Epithelial cell of alveolus of lung (primary cell): ENCODE measurements around the gene OR4F15. TPM values are rescaled to one million over a fixed set of nuclear protein-coding genes. Genes with fewer than 3 reads are reported as not detected.

ENCODE experiments used
- total RNA-seq: library from RNA; depleted of rRNA; stranded (reverse); fragments of >200 nt; gene quantifications from 2 replicates; pipeline ENCODE4 v1.2.1, GENCODE V29; 2015

OR4F15 gene, protein sequence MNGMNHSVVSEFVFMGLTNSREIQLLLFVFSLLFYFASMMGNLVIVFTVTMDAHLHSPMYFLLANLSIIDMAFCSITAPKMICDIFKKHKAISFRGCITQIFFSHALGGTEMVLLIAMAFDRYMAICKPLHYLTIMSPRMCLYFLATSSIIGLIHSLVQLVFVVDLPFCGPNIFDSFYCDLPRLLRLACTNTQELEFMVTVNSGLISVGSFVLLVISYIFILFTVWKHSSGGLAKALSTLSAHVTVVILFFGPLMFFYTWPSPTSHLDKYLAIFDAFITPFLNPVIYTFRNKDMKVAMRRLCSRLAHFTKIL
- total RNA-seq: not detected in 2 replicates

DNA sequence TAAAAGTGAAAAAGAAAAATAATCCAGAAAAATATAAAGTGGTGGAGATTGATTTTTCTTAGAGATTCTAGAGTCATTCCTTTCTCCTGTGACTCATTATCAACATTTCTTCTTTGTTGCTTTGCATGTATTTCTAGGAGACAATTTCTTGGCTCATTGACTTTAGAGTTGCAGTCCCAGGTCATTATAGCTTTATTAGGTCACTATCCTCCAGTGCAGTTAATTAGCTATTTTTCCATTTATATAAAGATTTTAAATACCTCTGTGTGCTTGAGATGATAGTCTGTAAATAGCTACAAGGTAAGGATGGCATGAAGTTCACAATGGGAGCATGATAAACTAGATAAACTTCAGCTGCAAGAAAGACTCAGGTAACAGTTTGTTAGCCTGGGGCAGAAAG is at the start of gene OR4F15:
OR4F15 (plus strand) TSS at position 301 of the 400 bp plus-strand sequence. CDS start 5,985 bp downstream, outside the sequence.

DNA sequence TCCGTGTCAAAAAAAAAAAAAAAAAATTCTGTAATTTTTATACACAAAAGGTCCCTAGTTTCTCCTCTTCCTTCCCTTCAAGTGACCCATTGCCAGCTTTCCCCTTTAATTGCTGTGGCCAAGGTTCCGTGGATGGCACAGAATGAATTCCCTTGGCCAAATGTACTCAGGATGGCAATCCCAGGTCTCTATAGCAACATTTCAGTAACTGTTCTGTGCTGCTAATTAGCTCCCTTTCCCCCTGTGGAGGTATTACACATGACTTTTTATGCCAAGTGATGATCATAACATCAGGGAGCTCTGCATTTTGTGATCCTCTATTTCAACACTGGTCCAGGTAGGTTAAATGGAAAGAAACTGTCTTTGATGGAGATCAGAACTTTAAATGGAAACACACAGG is 8.8 kb upstream of the OR4F15 start, which contains the start of gene OR4F6:
OR4F6 (plus strand) TSS at position 301 of the 400 bp plus-strand sequence. CDS start 2,211 bp downstream, outside the sequence.

Other genes starting within 250 kb of the OR4F15 start
- 29.1 and 58.9 TPM in 2 replicates for gene TM2D3, start 159.8 kb upstream of the OR4F15 start, total RNA-seq
- 4.9 and 13.8 TPM in 2 replicates for gene TARS3, start 87.7 kb upstream of the OR4F15 start, total RNA-seq
- gene OR4F6, start 8.7 kb upstream of the OR4F15 start, total RNA-seq: not detected in 2 replicates